Right cardiac atrium (tissue), 5 donors: ENCODE results near the gene MYO16. TPM values are rescaled to one million over a fixed set of nuclear protein-coding genes. Genes with fewer than 3 reads are reported as not detected.
A peak's percentile ranks its signal among the peaks of the same experiment; 100 is the strongest.

ENCODE experiments used
- ATAC-seq, 2 donors: fragments of 200-7000 bp; cut with Tn5 transposase; one replicate each; pipeline versions ENCODE4 v1.8.0 to v1.9.1; 2020; ENCODE audit warnings: moderate library complexity in 2 of 2, mild to moderate bottlenecking in 1 of 2
- DNase-seq, 3 donors: peaks; one replicate each; pipeline ENCODE4 v3.0.0-alpha.2; 2020
- H3K27ac ChIP-seq: one replicate; pipeline ENCODE4 v1.5.1; 2013; ENCODE audit warnings: mild to moderate bottlenecking, low read length, control low read depth, moderate library complexity
- H3K27me3 ChIP-seq: one replicate; pipeline ENCODE4 v1.6.1; 2013; ENCODE audit not compliant: control insufficient read depth, insufficient read depth
- H3K4me1 ChIP-seq: one replicate; pipeline ENCODE4 v1.6.1; 2013; ENCODE audit warnings: low read length; ENCODE audit not compliant: control insufficient read depth, insufficient read depth
- H3K4me3 ChIP-seq: one replicate; pipeline ENCODE4 v1.5.1; 2013; ENCODE audit warnings: low read length, control low read depth
- H3K9me3 ChIP-seq: one replicate; pipeline ENCODE4 v1.6.1; 2013; ENCODE audit warnings: low read length; ENCODE audit not compliant: control insufficient read depth
- WGBS: extraction: QIAGEN DNeasy Blood & Tissue Kit; methylation state at CpG from one replicate; pipeline ENCODE4 v1.1.7; 2013; 5-methylcytosine and 5-hydroxymethylcytosine counted together
- intact Hi-C, 4 donors: fragments of 100-400 bp; cut with DNase I; formaldehyde crosslinking; loops; one replicate each; pipeline versions ENCODE4 v1.11.0 to v1.14.0; 2022 to 2023
- polyA plus RNA-seq: library from polyadenylated mRNA; stranded (reverse); fragments of 200-250 nt; gene quantifications from one replicate; pipeline ENCODE4 v1.2.3, GENCODE V29; 2013
- total RNA-seq, 4 donors: library from RNA; stranded (reverse); fragmentation: NEBNext Ultra II Directional; extraction: Animal tissue kit (Norgen Biotek cat#: 25700); gene quantifications; one replicate each; pipeline ENCODE4 v1.2.1, GENCODE V29; 2021
- donor health status: healthy with polysubstance abuse.
- donor health status: DM: no; HTN: yes; CAD: no.
- donor health status: DM: no; HTN: no; CAD: no.
- donor health status: DM: no; HTN: yes; CAD: no; lungs with severe emphysema.
- donor health status: DM: yes; HTN: yes; CAD: no.

Gene MYO16
- total and polyA plus RNA-seq, 5 donors = 0.82 to 5.9 (median 1.6) TPM

- 46% methylated on average over 4 of the region's 4 CpGs for WGBS
- ATAC-seq (no peak), DNase-seq (no peak)
- Histone ChIP-seq H3K27me3 (no peaks in the 10 kb centered on the region), H3K9me3 (no peaks in the 10 kb centered on the region), H3K4me3 (no peak overlapping the region), H3K27ac (no peak overlapping the region), H3K4me1 (no peaks in the 10 kb centered on the region)
- intact Hi-C loops = no loop called here
Measured at GRCh38 chr13:108851660-108852059, 222.2 kb downstream of the MYO16 start.

- WGBS = 87% methylated on average over 10 of the region's 10 CpGs
- ATAC-seq (no peak), DNase-seq (no peak)
- no peaks in the 10 kb centered on the region for H3K27me3 ChIP-seq
- H3K27ac ChIP-seq = no peak overlapping the region
- intact Hi-C loops = no loop called here
- H3K4me3 ChIP-seq = no peak overlapping the region
- no peaks in the 10 kb centered on the region for H3K9me3 ChIP-seq
- no peaks in the 10 kb centered on the region for H3K4me1 ChIP-seq
Measured at GRCh38 chr13:108853031-108853430, 223.6 kb downstream of the MYO16 start.

GRCh38 chr13:108855737-108856387 is 226.5 kb downstream of the MYO16 start:
- DNase-seq = no peak
- 89% methylated on average over 4 of the region's 4 CpGs for WGBS
- H3K27me3 ChIP-seq = no peaks in the 10 kb centered on the region

GRCh38 chr13:108858676-108859075 is 229.3 kb downstream of the MYO16 start:
- Histone ChIP-seq H3K4me1 (no peaks in the 10 kb centered on the region), H3K9me3 (no peaks in the 10 kb centered on the region), H3K4me3 (no peak overlapping the region), H3K27me3 (no peaks in the 10 kb centered on the region), H3K27ac (no peak overlapping the region)
- intact Hi-C loops = no loop called here
- WGBS = 85% methylated on average over 5 of the region's 5 CpGs
- DNase-seq = no peak
- ATAC-seq = no peak

More at GRCh38 chr13:108855737-108856387, 226.5 kb downstream of the MYO16 start:
- no peak for ATAC-seq
- H3K27ac ChIP-seq = no peak overlapping the region
- intact Hi-C loops = no loop called here
- no peaks in the 10 kb centered on the region for H3K4me1 ChIP-seq
- no peak overlapping the region for H3K4me3 ChIP-seq
- no peaks in the 10 kb centered on the region for H3K9me3 ChIP-seq

GRCh38 chr13:108859197-108860012 is 230.0 kb downstream of the MYO16 start:
- no peak overlapping the region for H3K27ac ChIP-seq
- 36% methylated on average over 8 of the region's 8 CpGs for WGBS
- DNase-seq (no peak), ATAC-seq (no peak)
- H3K9me3 ChIP-seq = no peaks in the 10 kb centered on the region
- H3K4me1 ChIP-seq = no peaks in the 10 kb centered on the region
- no peaks in the 10 kb centered on the region for H3K27me3 ChIP-seq
- no peak overlapping the region for H3K4me3 ChIP-seq
- intact Hi-C loops = no loop called here

- Histone ChIP-seq H3K4me3 (no peak overlapping the region), H3K9me3 (no peaks in the 10 kb centered on the region), H3K27me3 (no peaks in the 10 kb centered on the region), H3K27ac (no peak overlapping the region), H3K4me1 (no peaks in the 10 kb centered on the region)
- DNase-seq = no peak
- intact Hi-C loops = no loop called here
- no peak for ATAC-seq
- WGBS = 69% methylated on average over 3 of the region's 3 CpGs
Measured at GRCh38 chr13:108860418-108860817, 231.0 kb downstream of the MYO16 start.

- peak; percentile 59 to 75 for ATAC-seq
- H3K9me3 ChIP-seq = no peaks in the 10 kb centered on the region
- H3K27ac ChIP-seq = no peak overlapping the region
- intact Hi-C loops = no loop called here
- no peak for DNase-seq
- H3K27me3 ChIP-seq = no peaks in the 10 kb centered on the region
- no peaks in the 10 kb centered on the region for H3K4me1 ChIP-seq
- H3K4me3 ChIP-seq = no peak overlapping the region
- 58% methylated on average over 2 of the region's 2 CpGs for WGBS
Measured at GRCh38 chr13:108877300-108877699, 247.9 kb downstream of the MYO16 start.

GRCh38 chr13:108878732-108879131 is 249.3 kb downstream of the MYO16 start:
- ATAC-seq (no peak), DNase-seq (no peak)
- no peaks in the 10 kb centered on the region for H3K4me1 ChIP-seq
- H3K4me3 ChIP-seq = no peak overlapping the region
- H3K27me3 ChIP-seq = no peaks in the 10 kb centered on the region
- intact Hi-C loops = no loop called here
- H3K9me3 ChIP-seq = no peaks in the 10 kb centered on the region
- 93% methylated on average over 2 of the region's 2 CpGs for WGBS
- no peak overlapping the region for H3K27ac ChIP-seq

- 73% methylated on average over 2 of the region's 2 CpGs for WGBS
Measured at GRCh38 chr13:108889324-108889984, 260.0 kb downstream of the MYO16 start.

GRCh38 chr13:108895220-108895704 is 265.9 kb downstream of the MYO16 start:
- intact Hi-C loops = loop anchor here (5.0 to 10.0 kb wide), 5 partner anchors 280 to 573 kb away; no protein-coding TSS in a partner anchor
- Histone ChIP-seq H3K4me1 (no peaks in the 10 kb centered on the region), H3K27ac (no peak overlapping the region), H3K27me3 (no peaks in the 10 kb centered on the region), H3K9me3 (no peaks in the 10 kb centered on the region), H3K4me3 (no peak overlapping the region)
- ATAC-seq (no peak), DNase-seq (no peak)
- 4% methylated on average over 5 of the region's 5 CpGs for WGBS

More at GRCh38 chr13:108889324-108889984, 260.0 kb downstream of the MYO16 start:
- intact Hi-C loops = no loop called here
- H3K4me1 ChIP-seq = no peaks in the 10 kb centered on the region
- H3K27me3 ChIP-seq = no peaks in the 10 kb centered on the region
- no peak for ATAC-seq
- no peaks in the 10 kb centered on the region for H3K9me3 ChIP-seq
- DNase-seq = no peak
- no peak overlapping the region for H3K27ac ChIP-seq
- H3K4me3 ChIP-seq = no peak overlapping the region

GRCh38 chr13:108897955-108898354 is 268.5 kb downstream of the MYO16 start:
- H3K27me3 ChIP-seq = no peaks in the 10 kb centered on the region
- no peaks in the 10 kb centered on the region for H3K4me1 ChIP-seq
- intact Hi-C loops = loop anchor here (5.0 to 10.0 kb wide), 5 partner anchors 283 to 576 kb away; no protein-coding TSS in a partner anchor
- DNase-seq (no peak), ATAC-seq (no peak)
- no peak overlapping the region for H3K4me3 ChIP-seq
- H3K9me3 ChIP-seq = no peaks in the 10 kb centered on the region
- WGBS = 52% methylated on average over 8 of the region's 8 CpGs
- no peak overlapping the region for H3K27ac ChIP-seq
